Measurements from ENCODE around the gene SLC35G4. TPM values are rescaled to one million over a fixed set of nuclear protein-coding genes. Genes with fewer than 3 reads are reported as not detected.
"Not testable (repeated sequence)": the region's sequence is repeated elsewhere in the genome, so short reads cannot be mapped to it uniquely, and the experiment has no call there.

SLC35G4 gene
- total RNA-seq, 2 experiments from 2014 or later, result not detected

DNA sequence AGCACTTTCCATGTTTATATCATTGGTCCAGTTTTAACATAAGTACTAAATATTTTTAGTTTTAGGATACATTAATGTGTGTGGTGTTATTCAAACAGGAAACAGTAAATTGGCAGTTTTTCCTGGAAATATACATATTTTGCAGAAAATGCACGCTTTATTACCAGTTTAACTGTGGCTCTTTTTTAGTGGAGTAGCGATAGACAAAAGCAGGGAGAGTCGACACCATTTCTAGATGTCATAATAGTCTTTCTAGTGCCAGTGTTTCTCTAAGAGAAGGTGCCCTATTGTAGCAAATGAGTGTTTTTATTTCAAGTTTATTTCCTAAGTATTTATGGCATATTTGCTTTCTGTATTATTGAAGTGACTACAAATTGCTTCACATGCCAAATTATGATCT, 9.1 kb upstream of the SLC35G4 start:
- TF ChIP-seq, protein P1, sequence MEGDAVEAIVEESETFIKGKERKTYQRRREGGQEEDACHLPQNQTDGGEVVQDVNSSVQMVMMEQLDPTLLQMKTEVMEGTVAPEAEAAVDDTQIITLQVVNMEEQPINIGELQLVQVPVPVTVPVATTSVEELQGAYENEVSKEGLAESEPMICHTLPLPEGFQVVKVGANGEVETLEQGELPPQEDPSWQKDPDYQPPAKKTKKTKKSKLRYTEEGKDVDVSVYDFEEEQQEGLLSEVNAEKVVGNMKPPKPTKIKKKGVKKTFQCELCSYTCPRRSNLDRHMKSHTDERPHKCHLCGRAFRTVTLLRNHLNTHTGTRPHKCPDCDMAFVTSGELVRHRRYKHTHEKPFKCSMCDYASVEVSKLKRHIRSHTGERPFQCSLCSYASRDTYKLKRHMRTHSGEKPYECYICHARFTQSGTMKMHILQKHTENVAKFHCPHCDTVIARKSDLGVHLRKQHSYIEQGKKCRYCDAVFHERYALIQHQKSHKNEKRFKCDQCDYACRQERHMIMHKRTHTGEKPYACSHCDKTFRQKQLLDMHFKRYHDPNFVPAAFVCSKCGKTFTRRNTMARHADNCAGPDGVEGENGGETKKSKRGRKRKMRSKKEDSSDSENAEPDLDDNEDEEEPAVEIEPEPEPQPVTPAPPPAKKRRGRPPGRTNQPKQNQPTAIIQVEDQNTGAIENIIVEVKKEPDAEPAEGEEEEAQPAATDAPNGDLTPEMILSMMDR (conservative IDR thresholded peaks at IDR 0.05; ENCODE audit: low read length), result no peak
- no peak for TF ChIP-seq EZH2phosphoT487 (IDR thresholded peaks at IDR 0.05; ENCODE audit: borderline replicate concordance, low read depth, low read length)
- H2AFZ ChIP-seq (ENCODE audit: low read length), result no peak overlapping the region
- H4K20me1 ChIP-seq (ENCODE audit: insufficient read depth, low read length), result no peaks in the 10 kb centered on the region
- no peaks in the 10 kb centered on the region for H3K9me2 ChIP-seq (ENCODE audit: insufficient read depth, low read length)
- intact Hi-C loops (cut with micrococcal nuclease; ENCODE audit: unreplicated experiment), result no loop called here
- H3K79me2 ChIP-seq (ENCODE audit: insufficient read depth, low read depth, low read length), result no peaks in the 10 kb centered on the region
- no peaks in the 10 kb centered on the region for H3K4me1 ChIP-seq (ENCODE audit: insufficient read depth, low read length, poor library complexity, severe bottlenecking)
- no peak overlapping the region for H3K4me2 ChIP-seq (ENCODE audit: low read length)
- DNase-seq (ENCODE audit: low spot score), result no peak
- H3K9me3 ChIP-seq (ENCODE audit: low read length), result no peaks in the 10 kb centered on the region
- BruUV-seq (replicated peaks), result no TSS peak
- H3K27ac ChIP-seq (ENCODE audit: low read depth, low read length, poor library complexity, severe bottlenecking), result no peak overlapping the region
- H3K36me3 ChIP-seq (ENCODE audit: insufficient read depth, low read length), result no peaks in the 10 kb centered on the region
- POLR2A ChIA-PET, result no interaction called here
- CTCF ChIA-PET (ENCODE audit: unreplicated experiment), result no interaction called here
- H3K4me3 ChIP-seq (ENCODE audit: low read depth, low read length, poor library complexity, severe bottlenecking), result no peak overlapping the region

DNA sequence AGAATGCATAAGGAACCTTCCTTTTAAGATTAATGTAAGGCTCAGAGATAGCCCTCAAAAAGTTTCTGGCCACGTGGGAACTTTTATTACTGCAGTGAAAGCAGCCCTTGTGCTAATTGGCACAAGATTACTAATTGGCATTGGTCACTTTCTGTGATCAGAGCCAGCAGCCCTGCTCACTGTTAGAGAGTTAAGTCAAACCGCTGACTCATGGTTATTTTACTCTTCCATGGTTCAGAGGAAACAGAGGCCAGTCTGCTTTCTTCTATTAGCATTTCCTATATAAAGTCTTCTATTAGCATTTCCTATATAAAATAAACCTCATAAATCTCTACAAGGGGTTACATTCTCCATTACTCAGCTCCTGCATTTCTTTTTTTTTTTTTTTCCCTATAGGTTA, 1.5 kb upstream of the SLC35G4 start:
- CTCF ChIA-PET (ENCODE audit: unreplicated experiment), result interaction anchor here (0.6 kb wide), 1 partner anchor 218 kb away, joined by 4 read pairs; no protein-coding TSS in a partner anchor
- BruUV-seq (replicated peaks), result no TSS peak
- no peak for TF ChIP-seq EZH2phosphoT487 (IDR thresholded peaks at IDR 0.05; ENCODE audit: borderline replicate concordance, low read depth, low read length)
- TF ChIP-seq, protein P1 (conservative IDR thresholded peaks at IDR 0.05; ENCODE audit: low read length), result no peak

DNA sequence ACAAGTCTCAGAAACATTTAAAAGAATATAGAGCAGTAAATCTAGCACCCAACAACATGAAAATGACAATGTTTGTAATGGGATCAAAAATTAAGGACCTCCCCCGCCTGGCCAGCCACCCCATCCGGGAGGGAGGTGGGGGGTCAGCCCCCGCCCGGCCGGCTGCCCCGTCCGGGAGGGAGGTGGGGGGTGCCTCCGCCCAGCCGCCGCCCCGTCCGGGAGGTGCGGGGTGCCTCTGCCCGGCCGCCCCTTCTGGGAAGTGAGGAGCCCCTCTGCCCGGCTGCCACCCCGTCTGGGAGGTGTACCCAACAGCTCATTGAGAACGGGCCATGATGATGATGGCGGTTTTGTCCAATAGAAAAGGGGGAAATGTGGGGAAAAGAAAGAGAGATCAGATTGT, 778 bp upstream of the SLC35G4 start:
- H3K36me3 ChIP-seq (ENCODE audit: insufficient read depth, low read length); H3K4me3 ChIP-seq (ENCODE audit: low read depth, low read length, poor library complexity, severe bottlenecking); POLR2A ChIA-PET; H4K20me1 ChIP-seq (ENCODE audit: insufficient read depth, low read length); H2AFZ ChIP-seq (ENCODE audit: low read length); DNase-seq (ENCODE audit: low spot score); H3K79me2 ChIP-seq (ENCODE audit: insufficient read depth, low read depth, low read length); H3K4me1 ChIP-seq (ENCODE audit: insufficient read depth, low read length, poor library complexity, severe bottlenecking); H3K27ac ChIP-seq (ENCODE audit: low read depth, low read length, poor library complexity, severe bottlenecking); intact Hi-C loops (cut with micrococcal nuclease; ENCODE audit: unreplicated experiment); H3K9me3 ChIP-seq (ENCODE audit: low read length); BruUV-seq (replicated peaks); H3K4me2 ChIP-seq (ENCODE audit: low read length); CTCF ChIA-PET (ENCODE audit: unreplicated experiment); H3K9me2 ChIP-seq (ENCODE audit: insufficient read depth, low read length): not testable (repeated sequence)

More for the DNA sequence above, 1.5 kb upstream of the SLC35G4 start:
- no peaks in the 10 kb centered on the region for H3K36me3 ChIP-seq (ENCODE audit: insufficient read depth, low read length)
- no peaks in the 10 kb centered on the region for H3K9me3 ChIP-seq (ENCODE audit: low read length)
- DNase-seq (ENCODE audit: low spot score), result no peak
- no peaks in the 10 kb centered on the region for H3K79me2 ChIP-seq (ENCODE audit: insufficient read depth, low read depth, low read length)
- intact Hi-C loops (cut with micrococcal nuclease; ENCODE audit: unreplicated experiment), result no loop called here
- no peak overlapping the region for H3K27ac ChIP-seq (ENCODE audit: low read depth, low read length, poor library complexity, severe bottlenecking)
- H3K4me2 ChIP-seq (ENCODE audit: low read length), result no peak overlapping the region
- H2AFZ ChIP-seq (ENCODE audit: low read length), result no peak overlapping the region
- H3K4me1 ChIP-seq (ENCODE audit: insufficient read depth, low read length, poor library complexity, severe bottlenecking), result no peaks in the 10 kb centered on the region
- H4K20me1 ChIP-seq (ENCODE audit: insufficient read depth, low read length), result no peaks in the 10 kb centered on the region
- no peaks in the 10 kb centered on the region for H3K9me2 ChIP-seq (ENCODE audit: insufficient read depth, low read length)
- POLR2A ChIA-PET, result interaction anchor here (0.8 kb wide), 1 partner anchor 12 kb away, joined by 3 read pairs; no protein-coding TSS in a partner anchor
- no peak overlapping the region for H3K4me3 ChIP-seq (ENCODE audit: low read depth, low read length, poor library complexity, severe bottlenecking)

DNA sequence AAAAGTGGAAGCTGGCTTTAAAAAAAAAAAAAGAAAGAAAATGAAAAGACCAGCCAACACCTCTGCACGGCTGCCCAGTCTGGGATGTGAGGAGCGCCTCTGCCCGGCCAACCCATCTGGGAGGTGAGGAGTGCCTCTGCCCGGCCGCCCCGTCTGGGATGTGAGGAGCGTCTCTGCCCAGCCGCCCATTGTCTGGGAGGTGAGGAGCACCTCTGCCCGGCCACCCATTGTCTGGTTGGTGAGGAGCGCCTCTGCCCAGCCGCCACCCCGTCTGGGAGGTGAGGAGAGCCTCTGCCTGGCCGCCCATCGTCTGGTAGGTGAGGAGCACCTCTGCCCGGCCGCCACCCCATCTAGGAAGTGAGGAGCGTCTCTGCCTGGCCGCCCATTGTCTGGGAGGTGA, 3.7 kb downstream of the SLC35G4 start:
- H3K4me1 ChIP-seq (ENCODE audit: insufficient read depth, low read length, poor library complexity, severe bottlenecking); H4K20me1 ChIP-seq (ENCODE audit: insufficient read depth, low read length); DNase-seq (ENCODE audit: low spot score); POLR2A ChIA-PET; intact Hi-C loops (cut with micrococcal nuclease; ENCODE audit: unreplicated experiment); H3K4me3 ChIP-seq (ENCODE audit: low read depth, low read length, poor library complexity, severe bottlenecking); H2AFZ ChIP-seq (ENCODE audit: low read length); H3K27ac ChIP-seq (ENCODE audit: low read depth, low read length, poor library complexity, severe bottlenecking); CTCF ChIA-PET (ENCODE audit: unreplicated experiment); H3K4me2 ChIP-seq (ENCODE audit: low read length); H3K9me3 ChIP-seq (ENCODE audit: low read length); BruUV-seq (replicated peaks); H3K9me2 ChIP-seq (ENCODE audit: insufficient read depth, low read length); H3K79me2 ChIP-seq (ENCODE audit: insufficient read depth, low read depth, low read length); H3K36me3 ChIP-seq (ENCODE audit: insufficient read depth, low read length): not testable (repeated sequence)

DNA sequence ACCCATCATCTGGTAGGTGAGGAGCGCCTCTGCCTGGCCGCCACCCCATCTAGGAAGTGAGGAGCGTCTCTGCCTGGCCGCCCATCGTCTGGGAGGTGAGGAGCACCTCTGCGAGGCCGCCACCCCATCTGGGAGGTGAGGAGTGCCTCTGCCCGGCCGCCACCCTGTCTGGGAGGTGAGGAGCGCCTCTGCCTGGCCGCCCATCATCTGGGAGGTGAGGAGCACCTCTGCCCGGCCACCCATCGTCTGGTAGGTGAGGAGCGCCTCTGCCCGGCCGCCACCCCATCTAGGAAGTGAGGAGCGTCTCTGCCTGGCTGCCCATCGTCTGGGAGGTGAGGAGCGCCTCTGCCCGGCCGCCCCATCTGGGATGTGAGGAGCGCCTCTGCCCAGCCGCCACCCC, 4.2 kb downstream of the SLC35G4 start:
- H3K4me2 ChIP-seq (ENCODE audit: low read length); H4K20me1 ChIP-seq (ENCODE audit: insufficient read depth, low read length); H3K4me3 ChIP-seq (ENCODE audit: low read depth, low read length, poor library complexity, severe bottlenecking); H3K36me3 ChIP-seq (ENCODE audit: insufficient read depth, low read length); H2AFZ ChIP-seq (ENCODE audit: low read length); H3K27ac ChIP-seq (ENCODE audit: low read depth, low read length, poor library complexity, severe bottlenecking); H3K9me3 ChIP-seq (ENCODE audit: low read length); BruUV-seq (replicated peaks); DNase-seq (ENCODE audit: low spot score); intact Hi-C loops (cut with micrococcal nuclease; ENCODE audit: unreplicated experiment); H3K79me2 ChIP-seq (ENCODE audit: insufficient read depth, low read depth, low read length); CTCF ChIA-PET (ENCODE audit: unreplicated experiment); H3K4me1 ChIP-seq (ENCODE audit: insufficient read depth, low read length, poor library complexity, severe bottlenecking); POLR2A ChIA-PET; H3K9me2 ChIP-seq (ENCODE audit: insufficient read depth, low read length): not testable (repeated sequence)

All from OCI-LY7 (cell line).